Transverse colon (tissue), 4 donors: ENCODE measurements around the gene VSNL1.

Experiments
- CTCF ChIP-seq, 5 experiments: fragments of 200-600 bp in 3 of 5; fragments of 450-650 bp in 2 of 5; sonication (generic) in 3 of 5; IDR thresholded peaks; 1 replicate in 2 of 5; 2 replicates in 3 of 5; pipeline ENCODE4 v1.5.1; 2016 to 2017; ENCODE audit warnings: antibody characterized with exemption in 5 of 5, inconsistent platforms in 3 of 5, mild to moderate bottlenecking in 2 of 5, moderate library complexity in 1 of 5
- POLR2AphosphoS5 ChIP-seq, 3 donors: sonication (generic); formaldehyde crosslinking; IDR thresholded peaks; one replicate each; pipeline ENCODE4 v1.6.1; 2016; ENCODE audit warnings: antibody characterized with exemption in 3 of 3

DNA sequence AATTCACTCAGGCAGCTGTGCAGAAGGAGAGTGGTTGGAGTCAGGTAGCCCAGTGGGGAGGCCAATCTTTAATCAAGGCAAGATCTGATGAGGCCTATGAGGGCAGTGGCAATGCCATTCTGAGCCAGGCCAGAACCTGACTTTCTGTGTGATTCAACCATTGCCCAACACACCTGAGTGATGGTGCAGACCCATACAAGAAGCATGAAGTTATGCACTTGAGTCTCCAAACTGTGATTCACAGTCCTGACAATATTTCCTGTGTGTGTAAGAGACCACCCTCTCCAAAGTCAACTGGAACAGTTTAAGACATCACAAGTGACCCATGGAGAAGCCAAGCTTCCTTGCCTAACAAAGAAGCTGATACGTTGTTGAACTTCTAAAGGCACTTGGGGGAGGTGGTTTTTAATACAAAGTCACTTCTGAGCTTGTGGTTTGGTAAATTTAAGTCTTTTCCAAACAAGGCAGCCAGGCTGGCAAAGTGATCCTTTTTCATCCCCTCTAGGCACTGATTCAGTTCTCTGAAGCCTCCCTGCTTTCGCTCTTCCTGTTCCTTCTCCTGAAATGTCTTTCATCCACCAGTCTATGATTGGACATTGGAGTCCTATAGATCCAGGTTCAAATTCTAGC is 49.0 kb downstream of the VSNL1 start:
- TF ChIP-seq POLR2AphosphoS5 (IDR thresholded peaks at IDR 0.05) (no peak), CTCF (IDR thresholded peaks at IDR 0.05) (no peak)
